SJSA1 (cell line): ENCODE results near the gene NPVF. TPM values are rescaled to one million over a fixed set of nuclear protein-coding genes. Genes with fewer than 3 reads are reported as not detected.

Source experiments
- DNase-seq, 2 experiments: peaks; one replicate each; pipeline ENCODE4 v3.0.0-alpha.2; 2015 to 2020; ENCODE audit warnings: low spot score in 2 of 2, low read depth in 1 of 2
- H3K27ac ChIP-seq: fragments of 250-450 bp; sonication (Bioruptor Pico); 2 replicates; pipeline ENCODE4 v1.5.1; 2020; ENCODE audit warnings: mild to moderate bottlenecking, moderate library complexity
- H3K27me3 ChIP-seq: fragments of 250-450 bp; sonication (Bioruptor Pico); replicated peaks from 2 replicates; pipeline ENCODE4 v1.5.1; 2020; ENCODE audit warnings: mild to moderate bottlenecking, moderate library complexity
- H3K36me3 ChIP-seq: fragments of 250-450 bp; sonication (Bioruptor Pico); 2 replicates; pipeline ENCODE4 v1.5.1; 2020; ENCODE audit warnings: mild to moderate bottlenecking
- H3K4me1 ChIP-seq: fragments of 250-450 bp; sonication (Bioruptor Pico); replicated peaks from 2 replicates; pipeline ENCODE4 v1.6.1; 2021; ENCODE audit warnings: mild to moderate bottlenecking
- H3K4me3 ChIP-seq: fragments of 250-450 bp; sonication (Bioruptor Pico); 2 replicates; pipeline ENCODE4 v1.5.1; 2020; ENCODE audit warnings: mild to moderate bottlenecking
- H3K9me3 ChIP-seq: fragments of 250-450 bp; sonication (Bioruptor Pico); replicated peaks from 2 replicates; pipeline ENCODE4 v1.5.1; 2020; ENCODE audit warnings: mild to moderate bottlenecking
- total RNA-seq: library from RNA; depleted of rRNA; stranded (reverse); fragments of >200 nt; shearing (Covaris generic); gene quantifications from 2 replicates; pipeline ENCODE4 v1.2.3, GENCODE V29; 2014

The NPVF gene
- total RNA-seq, 1 experiment from 2014 or later, result not detected

- peaks cover 6% of the 10 kb centered on the region; the same call in 1 of the 2 replicates for H3K27me3 ChIP-seq
- H3K4me3 ChIP-seq, result no peak overlapping the region
- H3K36me3 ChIP-seq, result no peaks in the 10 kb centered on the region
- H3K9me3 ChIP-seq, result no peaks in the 10 kb centered on the region
- no peak for DNase-seq
- H3K27ac ChIP-seq, result no peak overlapping the region
- H3K4me1 ChIP-seq, result no peaks in the 10 kb centered on the region
These were observed 18.0 kb upstream of the NPVF start for GRCh38 chr7:25246306-25246705.

- H3K27ac ChIP-seq, result no peak overlapping the region
- no peaks in the 10 kb centered on the region for H3K4me1 ChIP-seq
- H3K9me3 ChIP-seq, result no peaks in the 10 kb centered on the region
- no peak overlapping the region for H3K4me3 ChIP-seq
- H3K27me3 ChIP-seq, result peaks cover 6% of the 10 kb centered on the region; the same call in 1 of the 2 replicates
- no peaks in the 10 kb centered on the region for H3K36me3 ChIP-seq
- DNase-seq, result no peak
These were observed 16.2 kb upstream of the NPVF start for GRCh38 chr7:25244254-25245033.

GRCh38 chr7:25242678-25243077, 14.4 kb upstream of the NPVF start:
- H3K4me1 ChIP-seq, result no peaks in the 10 kb centered on the region
- no peak for DNase-seq
- peaks cover 6% of the 10 kb centered on the region; the same call in 1 of the 2 replicates for H3K27me3 ChIP-seq
- H3K4me3 ChIP-seq, result no peak overlapping the region
- no peak overlapping the region for H3K27ac ChIP-seq
- no peaks in the 10 kb centered on the region for H3K36me3 ChIP-seq
- H3K9me3 ChIP-seq, result no peaks in the 10 kb centered on the region

GRCh38 chr7:25240896-25241295, 12.6 kb upstream of the NPVF start:
- no peak for DNase-seq
- H3K27me3 ChIP-seq, result peaks cover 6% of the 10 kb centered on the region; the same call in 1 of the 2 replicates
- H3K4me3 ChIP-seq, result no peak overlapping the region
- H3K36me3 ChIP-seq, result no peaks in the 10 kb centered on the region
- H3K9me3 ChIP-seq, result no peaks in the 10 kb centered on the region
- no peak overlapping the region for H3K27ac ChIP-seq
- no peaks in the 10 kb centered on the region for H3K4me1 ChIP-seq

- Histone ChIP-seq H3K36me3 (no peaks in the 10 kb centered on the region), H3K9me3 (no peaks in the 10 kb centered on the region)
- DNase-seq, result no peak
These were observed 12.1 kb upstream of the NPVF start for GRCh38 chr7:25240340-25240739.

GRCh38 chr7:25239888-25240287, 11.6 kb upstream of the NPVF start:
- no peak for DNase-seq

More at GRCh38 chr7:25240340-25240739, 12.1 kb upstream of the NPVF start:
- Histone ChIP-seq H3K4me3 (no peak overlapping the region), H3K27ac (no peak overlapping the region), H3K27me3 (peaks cover 6% of the 10 kb centered on the region; the same call in 1 of the 2 replicates), H3K4me1 (no peaks in the 10 kb centered on the region)

GRCh38 chr7:25238066-25238725, 9.9 kb upstream of the NPVF start:
- Histone ChIP-seq H3K27me3 (peaks cover 6% of the 10 kb centered on the region; the same call in 1 of the 2 replicates), H3K27ac (no peak overlapping the region), H3K4me3 (no peak overlapping the region), H3K9me3 (no peaks in the 10 kb centered on the region), H3K4me1 (no peaks in the 10 kb centered on the region), H3K36me3 (no peaks in the 10 kb centered on the region)
- no peak for DNase-seq

More at GRCh38 chr7:25239888-25240287, 11.6 kb upstream of the NPVF start:
- Histone ChIP-seq H3K9me3 (no peaks in the 10 kb centered on the region), H3K36me3 (no peaks in the 10 kb centered on the region), H3K4me1 (no peaks in the 10 kb centered on the region), H3K4me3 (no peak overlapping the region), H3K27me3 (peaks cover 6% of the 10 kb centered on the region; the same call in 1 of the 2 replicates), H3K27ac (no peak overlapping the region)

GRCh38 chr7:25235471-25235870, 7.2 kb upstream of the NPVF start:
- H3K9me3 ChIP-seq, result no peaks in the 10 kb centered on the region
- no peaks in the 10 kb centered on the region for H3K4me1 ChIP-seq
- no peak overlapping the region for H3K4me3 ChIP-seq
- H3K27ac ChIP-seq, result no peak overlapping the region
- H3K27me3 ChIP-seq, result peaks cover 7% of the 10 kb centered on the region
- no peak for DNase-seq
- no peaks in the 10 kb centered on the region for H3K36me3 ChIP-seq

- no peak overlapping the region for H3K27ac ChIP-seq
- no peaks in the 10 kb centered on the region for H3K4me1 ChIP-seq
- H3K27me3 ChIP-seq, result peaks cover 7% of the 10 kb centered on the region
- H3K36me3 ChIP-seq, result no peaks in the 10 kb centered on the region
- H3K9me3 ChIP-seq, result no peaks in the 10 kb centered on the region; the same call in 1 of the 2 replicates
- H3K4me3 ChIP-seq, result no peak overlapping the region
- no peak for DNase-seq
These were observed 6.0 kb upstream of the NPVF start for GRCh38 chr7:25234336-25234735.

GRCh38 chr7:25223206-25223605, 5.1 kb downstream of the NPVF start:
- no peaks in the 10 kb centered on the region for H3K9me3 ChIP-seq
- H3K27me3 ChIP-seq, result peaks cover 11% of the 10 kb centered on the region; the same call in 1 of the 2 replicates
- H3K36me3 ChIP-seq, result no peaks in the 10 kb centered on the region
- H3K27ac ChIP-seq, result no peak overlapping the region
- no peaks in the 10 kb centered on the region for H3K4me1 ChIP-seq
- H3K4me3 ChIP-seq, result no peak overlapping the region
- DNase-seq, result no peak

GRCh38 chr7:25222666-25223065, 5.6 kb downstream of the NPVF start:
- Histone ChIP-seq H3K9me3 (no peaks in the 10 kb centered on the region), H3K4me3 (no peak overlapping the region), H3K27ac (no peak overlapping the region), H3K27me3 (peaks cover 15% of the 10 kb centered on the region), H3K36me3 (no peaks in the 10 kb centered on the region), H3K4me1 (no peaks in the 10 kb centered on the region)
- DNase-seq, result no peak

- Histone ChIP-seq H3K27me3 (peaks cover 21% of the 10 kb centered on the region), H3K36me3 (no peaks in the 10 kb centered on the region), H3K9me3 (no peaks in the 10 kb centered on the region), H3K4me1 (no peaks in the 10 kb centered on the region), H3K27ac (no peak overlapping the region), H3K4me3 (no peak overlapping the region)
- no peak for DNase-seq
These were observed 7.3 kb downstream of the NPVF start for GRCh38 chr7:25221009-25221408.

- no peak for DNase-seq
- Histone ChIP-seq H3K36me3 (no peaks in the 10 kb centered on the region), H3K4me3 (no peak overlapping the region), H3K4me1 (no peaks in the 10 kb centered on the region), H3K27ac (no peak overlapping the region), H3K9me3 (no peaks in the 10 kb centered on the region), H3K27me3 (peaks cover 21% of the 10 kb centered on the region)
These were observed 10.1 kb downstream of the NPVF start for GRCh38 chr7:25218191-25218590.

- Histone ChIP-seq H3K36me3 (no peaks in the 10 kb centered on the region), H3K9me3 (no peaks in the 10 kb centered on the region), H3K27ac (no peak overlapping the region), H3K27me3 (peaks cover 21% of the 10 kb centered on the region), H3K4me1 (no peaks in the 10 kb centered on the region), H3K4me3 (no peak overlapping the region)
- DNase-seq, result peak in 1 of 2 experiments; percentile 33
These were observed 11.4 kb downstream of the NPVF start for GRCh38 chr7:25216837-25217236.
